GM18499 (cell line): ENCODE measurements around the gene FEM1B.

Experiments
- ATAC-seq: cut with Tn5 transposase; IDR thresholded peaks from one replicate; pipeline ENCODE4 v1.9.1; 2021; ENCODE audit warnings: moderate number of reproducible peaks; ENCODE audit not compliant: insufficient read depth, unreplicated experiment

The FEM1B gene

GRCh38 chr15:68303134-68303533 lies 25.6 kb downstream of the FEM1B start:
- no peak for ATAC-seq

- ATAC-seq: no peak
These were observed 26.3 kb downstream of the FEM1B start for GRCh38 chr15:68303560-68304436.

GRCh38 chr15:68304589-68305337 lies 27.2 kb downstream of the FEM1B start:
- no peak for ATAC-seq

- ATAC-seq: no peak
These were observed 27.9 kb downstream of the FEM1B start for GRCh38 chr15:68305420-68305871.

GRCh38 chr15:68307131-68307928 lies 29.8 kb downstream of the FEM1B start:
- ATAC-seq: no peak

GRCh38 chr15:68309024-68309423 lies 31.5 kb downstream of the FEM1B start:
- no peak for ATAC-seq

- no peak for ATAC-seq
These were observed 32.7 kb downstream of the FEM1B start for GRCh38 chr15:68310178-68310803.

GRCh38 chr15:68310804-68311463 lies 33.4 kb downstream of the FEM1B start:
- no peak for ATAC-seq

- ATAC-seq: no peak
These were observed 33.9 kb downstream of the FEM1B start for GRCh38 chr15:68311464-68311835.

GRCh38 chr15:68311859-68312557 lies 34.5 kb downstream of the FEM1B start:
- ATAC-seq: no peak

- ATAC-seq: no peak
These were observed 35.2 kb downstream of the FEM1B start for GRCh38 chr15:68312701-68313204.

GRCh38 chr15:68313501-68314410 lies 36.2 kb downstream of the FEM1B start:
- ATAC-seq: no peak

- ATAC-seq: no peak
These were observed 37.0 kb downstream of the FEM1B start for GRCh38 chr15:68314563-68314962.

GRCh38 chr15:68315035-68315434 lies 37.5 kb downstream of the FEM1B start:
- no peak for ATAC-seq

- no peak for ATAC-seq
These were observed 38.0 kb downstream of the FEM1B start for GRCh38 chr15:68315495-68316031.

GRCh38 chr15:68316061-68316804 lies 38.7 kb downstream of the FEM1B start:
- no peak for ATAC-seq
